Stimulated activated CD8-positive, alpha-beta memory T cell treated with anti-CD3 and anti-CD28 coated beads, Interleukin-4, amount 100 ng/mL, for 24 hours (primary cell): ENCODE measurements around the gene RIN2.

Source experiments
- DNase-seq: peaks from one replicate; pipeline ENCODE4 v3.0.0-alpha.2; 2020; ENCODE audit warnings: low read depth

Gene RIN2

DNA sequence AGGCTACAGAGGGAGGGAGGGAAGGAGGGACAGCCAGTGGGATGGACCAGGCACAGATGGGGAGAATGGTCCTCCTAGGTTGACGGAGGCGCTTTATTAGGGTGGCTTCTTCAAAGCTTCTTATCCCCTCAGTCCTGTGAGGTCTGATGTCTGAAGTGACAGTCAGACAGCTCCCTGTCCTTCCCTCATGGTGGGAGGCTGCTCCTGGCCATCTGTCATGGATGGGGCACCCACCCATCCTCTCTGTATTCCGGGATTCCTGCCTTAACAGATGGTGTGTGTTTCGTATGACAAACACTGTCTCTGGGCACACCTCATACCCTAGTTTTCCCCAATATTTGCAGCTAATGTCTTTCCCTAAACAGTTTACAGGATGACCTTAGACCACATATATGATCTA is 7.9 kb downstream of the RIN2 start:
- no peak for DNase-seq

DNA sequence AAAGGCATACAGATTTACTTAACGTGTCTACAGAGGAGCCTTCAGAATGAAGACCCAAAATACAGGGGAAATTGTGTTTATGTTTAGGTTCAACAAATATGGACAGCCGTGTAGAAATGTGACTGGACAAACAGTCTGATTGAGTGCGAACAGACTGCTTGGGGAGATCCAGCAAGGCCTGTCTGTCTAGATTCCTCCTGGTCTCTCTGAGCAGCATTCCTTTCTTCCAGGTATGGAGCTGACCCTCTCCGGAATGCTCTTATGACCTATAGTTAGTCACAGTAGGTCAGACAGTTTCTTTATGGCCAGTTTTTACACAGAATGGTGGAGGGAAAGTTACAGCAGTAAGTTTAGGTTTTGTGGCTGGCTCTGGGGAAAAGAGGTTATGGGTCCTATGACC is 9.0 kb downstream of the RIN2 start:
- DNase-seq, result no peak

- no peak for DNase-seq
These were observed 10.3 kb downstream of the RIN2 start for GRCh38 chr20:19768325-19768842.

GRCh38 chr20:19769507-19769906 is 11.4 kb downstream of the RIN2 start:
- no peak for DNase-seq

- no peak for DNase-seq
These were observed 12.3 kb downstream of the RIN2 start for GRCh38 chr20:19770375-19770774.

- no peak for DNase-seq
These were observed 13.0 kb downstream of the RIN2 start for GRCh38 chr20:19771031-19771430.

- no peak for DNase-seq
These were observed 15.4 kb downstream of the RIN2 start for GRCh38 chr20:19773471-19773870.

DNA sequence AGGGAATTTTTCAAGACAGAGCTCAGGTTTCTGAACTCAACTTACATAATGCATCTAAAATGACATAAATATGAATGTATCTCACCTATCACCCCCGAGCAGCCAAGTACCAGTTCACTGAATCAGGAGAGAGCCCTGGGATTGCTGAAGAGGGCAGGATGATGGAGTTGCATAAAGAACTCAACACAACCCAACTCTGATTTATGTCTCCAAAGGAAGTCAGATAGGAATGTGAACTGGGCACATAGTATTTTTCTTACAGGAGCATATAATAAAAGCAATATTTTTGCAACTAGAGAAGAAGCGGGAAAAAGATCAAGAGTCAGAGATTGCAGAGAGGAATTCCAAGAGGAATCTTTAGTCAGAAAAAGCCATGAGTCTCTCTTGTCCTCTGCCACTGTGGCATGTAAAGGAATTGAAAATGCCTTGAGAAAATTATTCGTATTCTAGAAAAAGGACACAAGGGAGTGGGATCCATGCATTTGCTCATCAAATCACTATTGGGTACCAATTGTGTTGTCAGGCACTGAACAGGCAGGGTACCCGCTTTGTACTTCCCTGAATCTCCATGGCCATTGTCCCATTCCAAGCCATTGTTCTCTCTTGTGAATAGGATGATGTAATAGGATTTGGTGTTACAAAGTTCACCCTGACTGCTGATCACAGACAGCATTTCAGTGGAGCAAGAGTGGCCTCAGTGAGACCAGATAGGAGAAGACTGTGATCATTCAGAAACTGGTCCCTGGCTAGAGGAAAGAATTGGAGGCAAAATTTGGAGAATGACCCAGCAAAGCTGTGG is 16.3 kb downstream of the RIN2 start:
- no peak for DNase-seq

DNA sequence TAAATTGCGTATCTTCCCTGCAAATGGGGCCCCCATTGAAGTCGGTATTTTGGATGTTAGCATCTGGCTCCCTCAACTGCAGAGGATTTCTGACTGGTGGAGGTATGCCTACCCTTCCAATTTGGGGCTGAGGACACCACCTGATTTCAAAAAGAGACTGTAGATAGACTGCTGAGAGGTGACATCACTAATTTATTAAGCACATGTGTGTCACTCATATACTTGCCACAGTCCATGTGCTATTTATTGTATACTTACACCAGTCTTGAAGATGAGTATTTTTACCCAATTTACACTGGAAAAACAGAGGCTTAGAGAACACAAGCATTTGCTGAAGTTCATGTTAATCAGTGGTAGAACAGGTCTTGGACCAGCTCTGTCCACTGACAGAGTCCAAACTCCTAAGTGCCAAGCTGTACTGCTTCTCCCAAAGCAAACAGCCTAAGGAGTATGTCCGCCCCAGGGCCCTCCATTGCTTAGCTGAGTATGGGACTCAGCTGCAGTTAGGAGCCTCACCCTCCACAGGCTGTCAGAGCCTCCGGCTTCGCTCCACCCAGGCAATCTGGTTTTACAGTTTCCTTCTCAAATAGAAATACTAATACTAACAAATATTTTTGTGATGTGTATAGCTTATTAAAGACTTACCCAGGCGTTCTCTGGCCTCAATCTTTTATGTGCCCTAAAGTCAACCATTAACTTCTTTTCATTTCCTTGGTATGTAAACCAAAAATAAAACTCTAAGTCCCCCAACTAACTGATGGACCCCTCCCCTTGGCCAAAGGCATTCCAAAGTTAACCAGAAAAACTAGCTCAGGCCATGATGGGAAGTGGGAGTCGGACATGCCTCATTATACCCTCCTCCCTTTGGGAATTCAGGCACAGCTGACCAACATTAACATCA is 17.5 kb downstream of the RIN2 start:
- no peak for DNase-seq

DNA sequence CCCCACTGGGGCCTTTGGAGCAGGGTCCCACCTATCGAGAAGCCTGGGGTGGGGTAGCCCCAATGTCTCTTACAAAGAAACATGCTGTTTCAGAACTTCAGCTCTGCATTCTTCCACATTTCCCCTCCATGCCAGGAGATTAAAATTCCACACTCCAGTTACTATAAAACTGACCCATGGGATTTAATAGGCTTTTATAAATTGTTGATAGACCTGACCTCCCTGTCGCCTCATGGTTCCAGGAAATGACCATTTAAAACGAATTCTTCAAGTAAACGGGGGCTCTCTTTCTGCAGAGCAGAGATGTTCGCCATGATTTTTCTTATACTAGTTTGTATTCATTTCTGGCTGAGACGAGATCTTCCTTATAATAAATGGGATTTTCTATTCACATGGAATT is 19.3 kb downstream of the RIN2 start:
- no peak for DNase-seq

- DNase-seq, result no peak
These were observed 19.9 kb downstream of the RIN2 start for GRCh38 chr20:19777981-19778380.

DNA sequence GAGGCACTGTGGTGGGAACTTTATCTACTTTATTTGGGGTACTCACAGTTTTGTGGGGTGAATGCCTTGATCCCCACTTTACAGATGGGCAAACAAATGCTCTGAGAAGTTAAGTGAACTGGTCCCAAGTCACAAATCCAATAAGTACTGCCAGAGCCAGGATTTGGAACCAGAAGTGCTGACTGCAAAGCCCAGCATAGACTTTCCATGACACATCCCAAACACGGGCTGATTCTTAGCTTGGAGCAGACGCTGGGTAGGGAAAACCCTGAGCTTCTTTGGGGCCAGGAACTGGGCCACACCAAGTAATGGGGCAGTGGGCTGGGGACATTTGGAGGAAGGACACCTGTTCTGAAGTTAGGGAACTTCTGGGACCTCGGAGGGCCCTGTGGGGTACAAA is 20.3 kb downstream of the RIN2 start:
- DNase-seq, result no peak

DNA sequence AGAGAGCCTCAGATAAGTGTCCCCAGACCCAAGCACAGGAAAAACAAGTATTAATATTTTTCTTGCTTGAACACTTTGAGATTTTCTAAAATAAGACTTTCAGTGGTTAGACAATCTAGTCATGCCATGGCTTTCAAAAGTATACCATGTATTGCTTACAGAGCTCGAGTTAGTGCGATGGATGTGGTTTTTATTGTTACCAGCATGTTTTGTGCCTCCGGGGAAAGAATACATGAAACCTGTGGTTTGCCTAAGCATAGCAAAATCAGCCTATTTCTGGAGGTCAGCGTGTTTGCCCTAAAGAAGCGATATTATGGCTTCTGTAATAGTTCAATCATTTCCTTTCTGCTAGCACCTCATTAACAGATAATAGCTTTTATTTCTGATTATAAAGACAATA is 21.6 kb downstream of the RIN2 start:
- DNase-seq, result no peak

GRCh38 chr20:19780261-19780660 is 22.2 kb downstream of the RIN2 start:
- no peak for DNase-seq

GRCh38 chr20:19781235-19781634 is 23.2 kb downstream of the RIN2 start:
- DNase-seq, result no peak

DNA sequence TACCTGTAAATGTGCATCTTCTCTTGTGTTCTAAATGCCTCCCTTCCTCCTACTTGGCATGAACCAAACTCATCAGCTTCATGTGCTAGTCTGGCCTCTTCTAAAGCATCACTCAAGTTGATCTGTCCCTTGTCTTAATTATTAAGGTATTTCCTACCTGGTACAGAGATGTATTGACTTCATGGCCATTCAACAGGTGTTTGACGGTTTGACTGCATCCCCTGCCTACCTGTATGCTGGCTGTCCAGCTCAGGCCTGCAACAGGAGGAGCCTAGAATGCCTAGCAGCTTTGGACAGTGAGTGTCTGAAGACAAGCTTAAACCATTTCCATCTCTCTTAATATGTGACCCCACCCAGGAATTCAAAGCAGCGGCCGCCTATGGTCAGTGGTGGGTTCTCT is 24.6 kb downstream of the RIN2 start:
- DNase-seq, result no peak

GRCh38 chr20:19783966-19784401 is 25.9 kb downstream of the RIN2 start:
- no peak for DNase-seq

DNA sequence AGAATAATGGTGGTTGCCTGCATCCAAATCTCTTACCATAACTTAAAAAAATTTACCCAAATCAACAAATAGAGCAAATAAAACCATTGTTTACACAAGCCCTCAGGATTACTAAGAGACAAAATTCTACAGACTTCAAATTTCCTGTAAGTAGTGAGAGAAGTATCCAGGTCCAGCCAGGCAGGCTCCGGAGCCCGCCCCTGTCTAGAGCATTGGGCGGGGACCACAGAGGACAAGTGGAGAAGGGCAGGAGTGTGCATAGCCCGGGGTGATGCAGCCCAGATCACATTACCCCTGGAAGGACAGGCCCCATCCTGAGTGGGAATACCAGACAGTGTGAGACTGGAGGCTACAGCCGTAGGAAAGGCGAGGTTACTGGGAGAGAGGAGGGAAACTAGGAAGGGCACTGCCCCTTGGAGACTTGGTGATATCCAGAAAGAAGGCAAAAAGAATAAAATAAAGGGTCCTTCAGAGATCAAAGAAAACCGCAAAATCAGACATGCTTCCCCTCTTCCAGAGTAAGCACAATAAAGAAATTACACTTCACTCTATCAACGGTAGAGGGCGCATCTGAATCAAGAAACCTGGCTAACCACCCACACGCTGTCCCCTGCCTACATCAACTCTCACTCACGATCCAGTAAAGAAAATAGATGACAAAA is 26.6 kb downstream of the RIN2 start:
- no peak for DNase-seq

- DNase-seq, result no peak
These were observed 27.3 kb downstream of the RIN2 start for GRCh38 chr20:19785173-19785982.

DNA sequence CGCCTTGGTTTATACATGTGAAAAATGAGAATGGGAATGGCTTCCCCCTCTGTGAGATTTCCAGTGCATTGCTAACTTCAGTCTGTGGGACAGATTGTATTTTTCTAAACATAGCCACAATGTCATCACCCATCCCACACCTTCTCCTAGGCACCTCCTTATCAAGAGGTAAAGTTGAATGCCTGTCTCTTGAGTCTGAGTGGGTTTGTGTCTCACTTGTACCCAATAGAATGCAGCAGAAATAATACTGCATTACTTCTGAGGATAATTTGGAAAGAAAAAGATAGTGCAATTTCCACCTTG is 27.9 kb downstream of the RIN2 start:
- no peak for DNase-seq

DNA sequence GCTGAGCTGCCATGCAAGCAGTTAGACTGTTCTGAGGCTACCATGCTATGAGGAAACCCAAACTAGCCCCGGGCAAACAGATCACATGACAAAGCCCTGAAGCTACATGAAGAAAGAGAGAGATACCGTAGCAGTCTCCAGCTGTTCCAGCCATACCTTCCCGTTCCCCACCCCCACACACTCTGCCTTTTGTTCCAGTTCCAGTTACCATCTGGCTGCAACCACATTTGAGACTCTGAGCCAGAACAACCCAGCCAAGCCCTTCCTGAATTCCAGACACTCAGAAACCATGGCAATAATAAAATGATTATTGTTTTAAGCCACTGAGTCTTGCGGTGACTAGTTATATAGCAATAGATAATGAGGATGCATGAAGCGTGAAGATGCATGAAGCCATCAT is 28.3 kb downstream of the RIN2 start:
- no peak for DNase-seq

DNA sequence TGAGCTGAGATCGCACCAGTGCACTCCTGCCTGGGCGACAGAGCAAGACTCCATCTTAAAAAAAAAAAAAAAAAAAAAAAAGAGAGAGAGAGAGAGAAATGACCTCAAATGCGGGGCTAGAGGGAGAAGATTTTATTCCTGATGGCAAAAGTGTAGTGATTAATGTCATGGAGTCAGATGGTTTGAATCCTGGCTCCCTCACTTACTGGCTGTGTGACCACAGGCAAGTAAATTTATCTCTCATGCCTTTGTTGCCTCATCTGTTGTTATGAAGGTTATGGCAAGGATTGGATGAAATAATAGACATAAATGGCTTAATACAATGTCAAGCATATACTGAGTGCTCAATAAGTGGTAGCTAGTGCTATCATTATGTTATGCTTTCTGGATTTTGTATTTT is 29.3 kb downstream of the RIN2 start:
- no peak for DNase-seq
